Measurements from ENCODE around the gene IFFO2.
A peak's percentile ranks its signal among the peaks of the same experiment; 100 is the strongest.

IFFO2 gene

DNA sequence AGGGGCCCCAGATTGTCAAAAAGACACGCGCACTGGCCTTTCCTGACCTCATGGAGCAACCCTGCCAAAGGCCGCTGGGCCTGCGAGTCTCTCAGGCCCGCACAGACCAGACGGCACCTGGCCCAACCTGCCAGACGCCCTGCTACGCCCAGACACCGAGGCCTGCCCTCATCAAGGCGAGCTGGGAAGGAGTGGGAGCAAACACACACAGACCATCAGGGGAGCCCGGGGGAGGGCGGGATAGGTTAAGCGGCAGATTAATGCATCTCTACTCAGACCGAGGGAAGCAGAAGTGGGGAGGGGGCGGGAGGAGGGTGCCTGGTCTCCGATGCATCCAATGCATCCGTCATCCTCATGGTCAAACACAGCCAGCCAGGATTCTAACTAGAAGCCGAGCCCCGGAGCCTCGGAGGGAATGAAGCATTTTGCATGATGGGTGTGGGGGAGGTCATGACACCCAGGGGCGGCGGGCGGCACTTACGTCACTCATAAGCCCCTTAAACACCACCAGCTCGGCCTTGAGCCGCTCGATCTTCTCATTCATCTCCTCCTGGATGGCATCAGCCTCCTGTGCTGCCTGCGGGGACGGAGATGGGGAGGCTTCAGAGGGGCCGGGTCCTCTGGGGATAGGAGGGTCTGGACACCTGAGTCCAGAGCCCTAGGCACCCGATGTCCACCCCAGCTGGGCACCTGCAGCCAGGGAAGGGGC lies 37.1 kb downstream of the IFFO2 start:
- no peak for DNase-seq (ENCODE audit: low read depth)

GRCh38 chr1:18918417-18918816 lies 38.1 kb downstream of the IFFO2 start:
- DNase-seq (ENCODE audit: low read depth), result no peak

DNA sequence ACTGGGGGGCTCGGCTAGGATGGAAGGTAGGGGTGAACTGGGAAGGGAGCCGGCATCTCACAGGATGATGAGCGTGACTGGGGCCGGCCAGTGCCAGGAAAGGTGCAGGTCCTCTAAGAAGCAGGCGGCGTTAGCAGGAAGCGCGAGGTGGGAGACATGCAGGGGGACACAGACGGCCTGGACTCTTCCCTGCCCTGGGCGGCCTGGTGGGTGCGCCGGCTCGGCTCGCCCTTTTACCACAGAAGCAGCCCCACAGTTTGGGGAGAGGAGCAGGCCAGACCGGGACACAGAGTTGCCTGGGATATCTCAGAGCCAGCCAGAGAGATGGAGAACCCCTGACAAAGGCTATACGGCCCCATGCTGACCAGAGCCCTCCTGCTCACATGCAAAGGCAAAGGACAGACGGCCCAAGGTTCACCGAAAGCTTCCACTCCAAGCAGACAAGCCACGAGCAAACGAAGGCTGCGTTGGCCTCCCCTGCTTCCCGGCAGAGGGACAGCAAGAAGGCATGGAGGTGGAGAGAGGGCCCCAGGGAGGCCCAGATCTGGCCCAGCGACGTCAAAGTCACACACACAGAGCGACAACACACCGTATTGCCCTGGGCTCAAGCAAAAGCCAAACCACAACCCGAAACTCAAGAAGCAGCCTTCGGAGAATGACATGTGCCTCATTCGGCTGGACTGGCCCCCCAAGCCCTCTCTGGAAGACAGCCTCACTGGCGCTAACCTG lies 39.2 kb downstream of the IFFO2 start:
- no peak for DNase-seq (ENCODE audit: low read depth)

GRCh38 chr1:18915341-18915740 lies 41.1 kb downstream of the IFFO2 start:
- no peak for DNase-seq (ENCODE audit: low read depth)

- peak; percentile 72 for DNase-seq (ENCODE audit: low read depth)
These were observed 43.2 kb downstream of the IFFO2 start for GRCh38 chr1:18913065-18913835.

DNA sequence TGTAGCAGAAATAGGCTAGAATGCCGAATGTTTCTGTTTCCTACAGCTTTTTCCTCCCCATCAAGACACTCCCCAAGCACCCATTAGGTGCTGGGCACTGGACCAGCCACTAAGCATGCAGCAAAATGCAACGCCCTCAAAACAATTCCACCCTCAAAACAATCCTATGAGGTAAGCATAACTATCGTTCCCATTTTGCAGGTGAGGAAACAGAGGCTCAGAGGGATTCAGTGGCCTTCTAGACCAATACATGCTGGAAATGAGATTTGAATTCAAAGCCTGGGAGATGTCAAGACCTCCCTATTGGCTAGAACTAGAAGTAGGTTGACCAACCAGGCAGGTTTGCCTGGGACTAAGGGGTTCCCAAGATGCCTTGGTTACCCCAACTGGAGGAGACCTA lies 43.9 kb downstream of the IFFO2 start:
- DNase-seq (ENCODE audit: low read depth), result no peak

DNA sequence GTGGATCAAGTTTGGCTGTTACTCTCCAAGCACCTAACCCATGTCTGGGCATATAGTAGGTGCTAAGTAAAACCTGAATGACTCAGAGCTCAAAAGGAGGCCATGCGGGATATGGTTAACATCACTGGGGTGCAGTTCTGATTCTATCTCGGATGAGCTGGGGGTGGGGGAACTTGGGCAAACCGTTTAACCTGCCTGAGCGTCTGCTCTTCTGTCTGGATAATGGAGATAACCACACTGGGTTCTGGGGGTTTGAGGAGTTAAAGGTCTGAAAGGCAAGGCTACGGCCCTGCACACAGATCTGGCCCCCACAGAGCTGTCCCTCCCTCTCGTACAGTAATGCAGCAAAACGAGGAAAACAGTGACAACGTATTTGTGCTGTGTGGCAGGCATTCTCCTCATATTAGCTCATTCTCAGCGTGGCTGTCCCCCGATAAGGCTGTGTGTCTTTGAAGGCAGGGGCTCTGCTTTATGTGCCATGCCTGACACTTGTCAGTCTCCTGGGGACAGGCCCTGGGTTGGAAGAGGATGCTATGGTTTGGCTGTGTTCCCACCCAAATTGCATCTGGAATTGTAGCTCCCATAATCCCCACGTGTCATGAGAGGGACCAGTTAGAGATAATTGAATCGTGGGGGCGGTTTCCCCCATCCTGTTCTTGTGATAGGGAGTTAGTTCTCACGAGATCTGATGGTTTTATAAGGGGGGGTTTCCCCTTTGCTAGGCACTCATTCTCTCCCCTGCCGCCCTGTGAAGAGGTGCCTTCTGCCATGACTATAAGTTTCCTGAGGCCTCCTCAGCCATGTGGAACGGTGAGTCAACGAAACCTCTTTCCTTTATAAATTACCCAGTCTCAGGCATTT lies 47.3 kb downstream of the IFFO2 start:
- DNase-seq (ENCODE audit: low read depth), result no peak

DNA sequence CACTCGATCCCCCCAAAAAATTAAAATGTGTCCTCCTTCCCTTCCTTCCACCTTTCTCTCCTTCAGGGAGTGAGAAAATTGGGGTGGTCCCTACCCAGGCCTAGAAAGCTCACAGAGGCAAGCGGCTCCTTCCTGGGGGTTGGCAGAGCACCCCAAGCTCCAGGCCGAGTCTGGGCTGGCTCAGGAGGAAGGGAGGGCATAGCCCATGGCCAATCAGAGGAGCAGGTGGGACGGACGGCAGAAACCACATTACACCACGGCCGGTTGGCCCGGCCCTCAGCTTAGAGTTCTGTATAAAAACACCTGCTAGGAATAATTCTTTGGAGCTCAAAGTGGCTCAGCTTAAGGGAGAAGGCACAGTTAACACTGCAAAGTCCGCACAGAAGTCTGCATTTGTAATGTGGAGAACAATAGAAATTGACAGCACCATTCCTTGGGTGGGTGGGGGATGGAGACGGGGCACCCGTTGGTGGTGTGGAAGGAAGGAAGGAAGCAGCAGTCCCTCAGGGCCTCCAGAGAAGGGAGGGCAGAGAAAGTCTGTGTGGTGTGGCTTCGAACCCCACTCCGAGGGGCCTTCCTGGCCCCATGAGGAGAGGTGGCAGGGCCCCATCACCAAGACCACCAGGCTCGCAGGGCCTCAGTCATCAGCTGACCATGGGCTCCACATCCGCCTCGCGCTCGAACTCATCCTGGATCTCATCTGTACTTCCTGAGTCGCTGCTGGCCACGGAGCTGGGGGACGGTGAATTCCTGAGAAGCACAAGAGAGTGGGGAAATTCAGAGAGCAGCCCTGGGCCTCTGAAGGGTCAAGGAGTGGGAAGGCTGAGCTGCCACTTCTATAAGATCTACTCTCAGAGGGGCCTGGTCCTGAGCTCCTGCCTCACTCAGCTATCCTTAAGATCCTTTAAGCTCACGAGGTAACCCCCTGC lies 48.3 kb downstream of the IFFO2 start:
- no peak for DNase-seq (ENCODE audit: low read depth)

DNA sequence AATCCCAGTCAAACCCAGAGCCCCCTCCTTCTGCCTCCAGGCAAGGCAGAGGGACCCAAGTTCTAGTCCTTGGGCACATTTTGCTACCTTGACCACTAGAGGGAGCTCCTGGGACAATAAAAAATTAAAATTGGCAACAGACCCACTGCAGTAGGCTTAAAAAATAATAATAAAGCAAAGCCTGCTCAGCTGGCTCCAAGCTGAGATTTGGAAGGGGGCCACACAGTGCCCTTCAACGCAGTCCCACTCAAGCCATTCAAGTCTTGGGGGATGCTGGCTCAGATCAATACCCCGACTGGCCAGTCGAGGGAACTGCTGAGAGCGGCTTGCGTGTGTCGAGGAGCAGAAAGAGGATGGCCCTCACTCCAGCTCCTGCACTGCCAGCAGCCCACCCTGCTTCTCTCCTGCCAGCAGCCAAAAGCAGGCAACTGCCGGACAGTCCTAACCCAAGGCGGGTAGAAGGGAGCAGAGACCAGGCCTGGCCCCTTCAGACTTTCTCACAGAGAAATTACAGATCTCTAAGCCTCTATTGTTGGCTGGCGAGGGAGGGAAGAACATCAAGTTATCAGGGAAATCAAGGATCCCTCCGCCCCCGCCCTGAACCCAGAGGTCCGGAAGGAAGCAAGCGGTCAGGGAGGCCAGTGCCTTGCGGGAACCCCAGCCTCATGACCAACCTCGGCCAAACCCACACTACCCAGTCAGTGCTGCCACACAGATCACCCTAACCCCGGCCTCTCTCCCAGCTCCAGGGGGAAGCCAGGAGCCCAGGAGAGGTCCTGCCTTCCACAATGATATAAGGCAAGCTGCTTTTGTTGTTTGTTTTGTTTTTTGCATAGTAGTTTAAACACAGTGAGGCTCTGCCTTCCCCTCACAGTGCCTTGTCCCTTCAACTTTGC lies 49.2 kb downstream of the IFFO2 start:
- no peak for DNase-seq (ENCODE audit: low read depth)

GRCh38 chr1:18903291-18903756 lies 53.2 kb downstream of the IFFO2 start:
- no peak for DNase-seq (ENCODE audit: low read depth)

DNA sequence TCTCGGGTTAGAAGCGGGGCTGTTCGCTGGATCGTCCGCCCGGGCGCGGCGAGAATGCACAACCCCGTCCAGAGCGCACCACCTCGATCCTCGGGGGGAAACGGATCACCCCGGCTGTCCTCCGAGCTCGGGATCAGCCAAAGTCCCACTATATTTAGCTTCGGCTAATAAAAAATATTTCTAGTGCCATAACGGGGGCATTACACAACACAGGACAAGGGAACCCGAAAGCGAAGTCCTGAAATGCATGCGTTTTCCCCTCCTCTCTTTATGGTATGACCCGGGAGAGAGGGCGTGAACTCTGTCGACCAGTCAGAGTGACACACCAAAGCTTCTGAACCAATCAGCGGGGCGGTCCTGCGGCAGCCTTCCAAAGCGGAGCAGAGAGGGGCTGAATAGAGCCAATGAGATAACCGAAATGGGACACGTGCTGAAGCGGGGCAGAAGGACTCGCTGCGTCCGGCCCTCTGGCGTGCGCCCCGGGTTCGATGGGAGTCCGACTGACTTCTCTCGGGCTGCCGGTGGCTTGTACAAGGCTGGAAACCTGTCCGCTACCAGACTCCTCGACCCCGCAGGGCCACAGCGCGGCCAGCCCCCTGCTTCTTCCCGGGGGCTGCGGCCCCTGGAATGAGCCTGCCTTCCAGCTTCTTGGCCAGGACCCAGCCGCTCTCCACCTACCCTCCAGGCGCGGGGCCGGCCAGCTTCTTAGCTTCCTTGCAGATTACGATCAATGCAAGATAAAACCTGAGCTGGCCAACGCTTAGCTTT lies 53.8 kb downstream of the IFFO2 start, which contains the start of gene ALDH4A1:
TSS of gene ALDH4A1 (minus strand) at position 33 of the 768 bp plus-strand sequence. CDS start at position 1, 32 bp downstream.
- peak; percentile 97 for DNase-seq (ENCODE audit: low read depth)

DNA sequence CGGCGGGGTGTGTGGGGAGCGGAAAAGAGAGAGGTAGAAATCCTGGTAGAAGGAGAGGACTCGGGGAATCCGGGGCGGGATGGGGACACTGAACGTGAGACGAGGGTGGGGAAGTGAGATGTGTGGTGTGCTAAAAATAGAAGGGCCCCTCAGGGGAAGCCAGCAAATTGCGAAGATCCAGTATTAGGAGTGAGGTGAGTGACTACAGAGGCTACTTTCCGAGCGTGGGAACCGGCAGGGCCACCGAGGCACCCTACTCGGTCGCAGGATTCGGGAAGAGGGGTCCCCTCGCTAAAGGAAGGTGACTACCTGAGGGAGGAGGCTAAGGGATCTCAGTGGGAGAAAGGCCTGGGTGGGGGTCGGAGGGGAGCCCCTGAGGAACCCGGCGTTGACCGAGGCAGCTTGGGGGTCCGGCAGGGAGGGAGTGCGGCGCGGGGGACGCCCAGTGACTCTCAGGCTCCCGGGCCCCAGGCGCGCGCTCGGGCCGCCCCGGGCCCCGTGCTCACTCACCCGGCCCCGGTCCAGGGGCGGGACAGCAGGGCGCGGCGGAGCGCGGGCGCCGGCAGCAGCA lies 54.4 kb downstream of the IFFO2 start:
- no peak for DNase-seq (ENCODE audit: low read depth)

DNA sequence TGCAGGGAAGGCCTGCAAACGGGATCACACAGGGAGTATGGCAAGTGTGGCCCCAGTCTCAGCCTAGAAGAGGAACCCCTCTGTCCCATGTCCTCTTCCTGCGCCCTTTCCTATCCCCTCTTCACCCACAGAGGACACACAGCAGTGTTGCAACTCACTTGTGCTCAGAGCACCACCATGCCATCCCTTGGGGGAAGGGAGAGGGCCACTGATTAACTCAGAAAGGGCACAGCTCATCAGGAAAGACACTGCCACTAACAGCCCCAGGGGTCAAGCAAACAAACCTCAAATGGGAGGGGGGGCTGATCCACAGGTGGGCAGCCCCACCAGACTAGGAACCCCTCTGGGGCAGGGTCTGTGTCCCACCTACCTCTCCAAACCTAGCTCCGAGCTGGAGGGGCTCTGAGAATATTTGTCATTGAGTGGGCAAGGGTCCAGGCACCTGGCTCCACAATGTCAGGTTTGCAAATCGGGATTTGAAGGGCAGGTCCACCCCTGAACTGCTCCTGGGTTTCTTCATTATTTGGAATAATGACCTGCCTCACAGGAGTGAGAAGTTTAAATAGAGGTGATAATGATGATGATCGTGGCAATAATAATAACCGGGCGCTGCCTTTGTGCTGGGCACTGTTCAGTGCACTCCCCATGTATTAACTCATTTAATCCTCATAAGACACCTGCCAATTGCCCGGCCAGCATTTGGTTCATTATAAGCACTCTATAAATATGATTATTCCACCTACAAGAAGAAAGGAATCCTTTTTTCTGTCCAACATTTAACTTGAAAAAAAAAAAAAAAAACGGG lies 55.1 kb downstream of the IFFO2 start:
- no peak for DNase-seq (ENCODE audit: low read depth)

GRCh38 chr1:18900303-18900841 lies 56.1 kb downstream of the IFFO2 start:
- no peak for DNase-seq (ENCODE audit: low read depth)

DNA sequence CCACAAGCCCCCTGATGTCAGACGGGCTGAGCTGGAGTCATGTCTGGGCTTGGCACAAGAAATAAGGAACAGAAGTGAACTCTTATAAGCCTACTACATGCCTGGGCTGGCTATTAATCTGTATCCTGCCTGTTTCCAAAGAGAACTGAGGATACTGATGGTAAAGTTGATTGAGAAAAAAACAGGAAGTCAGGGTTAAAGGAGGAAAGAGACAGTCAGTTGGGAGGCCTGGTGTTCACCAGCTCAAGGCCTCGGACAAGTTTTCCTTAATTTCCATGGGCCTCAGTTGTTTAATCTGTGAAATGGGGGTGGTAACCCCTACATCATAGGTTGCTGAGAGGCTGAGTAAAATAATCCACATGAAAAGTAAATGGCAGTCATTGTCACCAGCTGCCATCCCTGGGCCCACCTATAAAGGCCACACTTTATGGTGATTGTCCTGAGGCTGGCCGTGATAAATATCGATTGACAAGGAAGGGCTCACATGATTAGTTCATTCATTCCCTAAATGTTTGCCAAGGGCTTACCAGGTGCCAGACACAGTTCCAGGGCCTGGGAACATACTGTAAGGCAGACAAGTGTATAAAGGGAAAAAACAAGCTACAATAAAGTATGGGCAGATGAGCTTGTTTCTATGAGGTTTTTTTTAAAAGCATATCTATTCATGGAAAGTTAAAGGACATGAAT lies 57.0 kb downstream of the IFFO2 start:
- no peak for DNase-seq (ENCODE audit: low read depth)

DNA sequence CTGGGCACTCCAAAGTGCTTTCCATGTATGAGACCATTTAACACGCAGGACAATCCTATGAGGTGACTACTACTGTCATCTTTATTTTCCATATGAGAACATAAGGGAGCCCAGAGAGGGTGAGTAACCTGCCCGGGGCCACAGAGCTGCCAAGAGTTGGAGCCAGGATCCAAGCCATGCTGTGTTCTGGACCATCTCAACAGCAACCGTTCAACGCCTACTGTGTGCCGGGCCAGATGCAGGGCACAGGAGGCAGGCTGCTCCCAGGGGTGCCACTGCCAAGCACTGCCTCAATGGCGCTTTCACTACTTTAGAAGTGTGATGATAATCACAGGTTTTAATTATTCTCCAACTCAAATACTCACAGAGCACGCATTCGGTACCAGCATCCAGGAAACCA lies 57.9 kb downstream of the IFFO2 start:
- no peak for DNase-seq (ENCODE audit: low read depth)

GRCh38 chr1:18895317-18895716 lies 61.2 kb downstream of the IFFO2 start:
- no peak for DNase-seq (ENCODE audit: low read depth)

Data from GM04504 (cell line).